HG03064 (cell line): Measurements from ENCODE around the gene DHTKD1.
"Not testable (repeated sequence)": the region's sequence is repeated elsewhere in the genome, so short reads cannot be mapped to it uniquely, and the experiment has no call there.

ENCODE experiments used
- ATAC-seq: cut with Tn5 transposase; IDR thresholded peaks from one replicate; pipeline ENCODE4 v1.9.1; 2021; ENCODE audit warnings: low read depth; ENCODE audit not compliant: unreplicated experiment

The DHTKD1 gene

GRCh38 chr10:12063483-12063818, 5.3 kb upstream of the DHTKD1 start:
- no peak for ATAC-seq

GRCh38 chr10:12067336-12067735, 1.4 kb upstream of the DHTKD1 start:
- no peak for ATAC-seq

GRCh38 chr10:12071441-12071840, 2.7 kb downstream of the DHTKD1 start:
- ATAC-seq = not testable (repeated sequence)

- no peak for ATAC-seq
These were observed 4.8 kb downstream of the DHTKD1 start for GRCh38 chr10:12073526-12073925.

- ATAC-seq = no peak
These were observed 8.9 kb downstream of the DHTKD1 start for GRCh38 chr10:12077580-12078180.

- ATAC-seq = no peak
These were observed 12.7 kb downstream of the DHTKD1 start for GRCh38 chr10:12081470-12081869.

- no peak for ATAC-seq
These were observed 13.3 kb downstream of the DHTKD1 start for GRCh38 chr10:12081879-12082557.

GRCh38 chr10:12088919-12089318, 20.2 kb downstream of the DHTKD1 start:
- ATAC-seq = no peak

- ATAC-seq = no peak
These were observed 22.7 kb downstream of the DHTKD1 start for GRCh38 chr10:12091421-12091820.

- ATAC-seq = not testable (repeated sequence)
These were observed 28.6 kb downstream of the DHTKD1 start for GRCh38 chr10:12097361-12097760.

- ATAC-seq = no peak
These were observed 29.0 kb downstream of the DHTKD1 start for GRCh38 chr10:12097791-12098190.

- ATAC-seq = no peak
These were observed 30.2 kb downstream of the DHTKD1 start for GRCh38 chr10:12098966-12099365.

GRCh38 chr10:12103802-12104201, 35.0 kb downstream of the DHTKD1 start:
- ATAC-seq = no peak

- no peak for ATAC-seq
These were observed 39.0 kb downstream of the DHTKD1 start for GRCh38 chr10:12107781-12108180.

- no peak for ATAC-seq
These were observed 40.5 kb downstream of the DHTKD1 start for GRCh38 chr10:12109286-12109685.

- ATAC-seq = no peak
These were observed 42.8 kb downstream of the DHTKD1 start for GRCh38 chr10:12111528-12111927.

- no peak for ATAC-seq
These were observed 44.9 kb downstream of the DHTKD1 start for GRCh38 chr10:12113627-12114026.

- peak; percentile 27 for ATAC-seq
These were observed 52.9 kb downstream of the DHTKD1 start for GRCh38 chr10:12121673-12122072.

- ATAC-seq = peak; percentile 81
These were observed 60.7 kb downstream of the DHTKD1 start, which contains the start of gene SEC61A2 for GRCh38 chr10:12129222-12130111. SEC61A2 (plus strand) TSS chr10:12129677; CDS start chr10:12129788, 111 bp downstream.

GRCh38 chr10:12130237-12130872, 61.6 kb downstream of the DHTKD1 start:
- peak; percentile 49 for ATAC-seq

- no peak for ATAC-seq
These were observed 66.9 kb downstream of the DHTKD1 start for GRCh38 chr10:12135631-12136030.
